NOMO-1 treated with DMSO at 0.1 percent for 48 hours (cell line): ENCODE measurements around the gene CPEB4.

Source experiments
- DNase-seq: peaks from one replicate; lab custom pipeline; 2025; ENCODE audit not compliant: unreplicated experiment; lab: John Stamatoyannopoulos, UW

The CPEB4 gene

DNA sequence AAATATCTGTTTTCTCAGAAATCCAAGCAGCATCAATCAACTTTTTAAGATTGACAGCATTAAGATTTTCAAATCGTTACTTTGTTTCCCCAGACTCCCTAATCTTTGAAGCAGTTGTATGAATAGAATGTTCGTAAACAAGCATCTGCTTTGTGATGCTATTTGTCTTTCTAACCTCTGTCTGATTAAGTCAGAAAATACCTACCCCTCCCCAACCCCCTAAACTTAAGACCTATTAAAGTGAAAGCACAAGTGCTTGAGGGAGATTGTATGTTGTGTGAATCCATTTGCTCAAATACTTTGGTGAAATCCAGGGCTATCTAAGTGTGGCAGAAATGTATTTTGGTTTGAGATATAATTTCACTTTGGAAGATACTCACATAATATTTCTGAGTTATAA is 53.0 kb downstream of the CPEB4 start:
- DNase-seq, result no peak

GRCh38 chr5:173941758-173942401 is 53.7 kb downstream of the CPEB4 start:
- DNase-seq, result no peak

GRCh38 chr5:173944511-173944910 is 56.4 kb downstream of the CPEB4 start:
- no peak for DNase-seq

DNA sequence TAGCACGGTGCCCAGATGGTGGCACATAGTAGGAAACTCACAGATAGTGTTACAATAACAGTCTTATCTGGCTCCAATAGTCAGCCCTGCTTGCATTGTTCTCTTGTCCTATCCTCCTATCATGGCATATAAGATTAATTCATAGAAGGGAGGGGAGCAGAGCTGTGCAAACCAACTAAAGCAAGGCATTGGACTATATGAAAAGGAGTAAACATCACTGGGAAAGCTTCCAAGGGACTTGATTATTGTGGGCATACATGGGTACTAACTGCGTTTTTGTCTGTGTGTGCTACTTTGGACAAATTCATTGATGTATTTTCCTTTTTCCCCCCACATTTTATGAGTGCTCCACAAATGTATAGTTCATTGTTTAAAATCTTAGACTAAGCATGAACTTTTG is 57.0 kb downstream of the CPEB4 start:
- DNase-seq, result no peak

DNA sequence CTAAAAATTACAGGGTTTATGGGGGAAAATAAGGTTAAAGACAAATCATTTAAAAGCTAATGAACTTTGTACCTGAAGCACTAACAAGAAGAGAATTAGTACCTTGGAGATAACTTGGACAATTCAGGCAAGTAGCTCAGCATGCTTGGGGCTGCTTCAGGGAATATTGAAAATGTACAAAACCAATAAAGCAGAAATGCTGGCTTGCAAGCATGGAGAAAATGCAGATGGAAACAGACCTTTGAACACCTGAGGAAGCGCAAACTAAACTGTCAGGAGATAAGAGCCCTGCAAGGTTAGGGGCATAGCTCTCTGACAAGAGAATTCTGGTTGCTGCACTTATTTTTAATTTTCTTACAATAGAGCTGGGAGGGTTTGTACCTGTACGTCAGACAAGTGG is 58.2 kb downstream of the CPEB4 start:
- no peak for DNase-seq

GRCh38 chr5:173950829-173951228 is 62.7 kb downstream of the CPEB4 start:
- DNase-seq, result no peak

GRCh38 chr5:173953528-173954090 is 65.5 kb downstream of the CPEB4 start:
- no peak for DNase-seq

DNA sequence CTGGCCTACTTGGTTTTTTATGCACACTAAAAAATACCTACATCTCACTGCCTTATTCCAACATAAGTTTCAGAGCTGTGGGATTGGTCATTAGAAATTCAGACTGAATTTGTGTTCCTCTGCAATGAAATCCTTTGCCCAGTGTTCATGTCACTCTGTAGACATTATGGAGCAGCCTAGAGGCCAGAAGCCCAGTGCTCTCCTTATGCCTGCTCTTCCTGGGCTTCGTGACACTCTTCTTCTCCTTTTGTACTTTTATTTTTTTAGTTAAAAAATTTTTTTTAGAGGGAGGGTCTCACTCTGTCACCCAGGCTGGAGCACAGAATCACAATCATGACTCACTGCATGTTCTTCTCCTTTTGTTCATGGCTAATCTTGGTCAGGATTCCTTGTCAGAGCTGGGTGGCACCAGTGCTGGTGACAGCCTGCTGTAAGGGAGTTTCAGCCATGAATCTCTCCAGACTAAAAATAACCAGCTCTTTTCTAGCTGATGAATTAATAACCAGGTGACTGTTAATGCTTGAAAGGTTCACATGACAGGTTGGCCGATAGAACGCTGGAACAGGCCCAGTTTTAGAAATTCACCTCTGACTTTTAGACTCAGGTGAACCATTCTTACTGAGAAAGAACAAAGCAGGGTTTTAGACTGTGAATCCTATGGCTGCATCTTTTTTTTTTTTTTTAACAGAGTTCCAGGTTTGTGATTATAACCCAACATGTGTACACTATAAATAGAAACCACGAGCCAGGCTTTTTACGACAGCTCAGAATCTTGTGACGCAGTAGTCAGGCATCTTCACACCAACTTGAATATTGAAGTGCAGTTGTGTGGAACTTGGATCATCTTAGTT is 66.7 kb downstream of the CPEB4 start:
- no peak for DNase-seq

GRCh38 chr5:173960986-173961385 is 72.8 kb downstream of the CPEB4 start:
- DNase-seq, result no peak

GRCh38 chr5:173961418-173961817 is 73.3 kb downstream of the CPEB4 start:
- no peak for DNase-seq

DNA sequence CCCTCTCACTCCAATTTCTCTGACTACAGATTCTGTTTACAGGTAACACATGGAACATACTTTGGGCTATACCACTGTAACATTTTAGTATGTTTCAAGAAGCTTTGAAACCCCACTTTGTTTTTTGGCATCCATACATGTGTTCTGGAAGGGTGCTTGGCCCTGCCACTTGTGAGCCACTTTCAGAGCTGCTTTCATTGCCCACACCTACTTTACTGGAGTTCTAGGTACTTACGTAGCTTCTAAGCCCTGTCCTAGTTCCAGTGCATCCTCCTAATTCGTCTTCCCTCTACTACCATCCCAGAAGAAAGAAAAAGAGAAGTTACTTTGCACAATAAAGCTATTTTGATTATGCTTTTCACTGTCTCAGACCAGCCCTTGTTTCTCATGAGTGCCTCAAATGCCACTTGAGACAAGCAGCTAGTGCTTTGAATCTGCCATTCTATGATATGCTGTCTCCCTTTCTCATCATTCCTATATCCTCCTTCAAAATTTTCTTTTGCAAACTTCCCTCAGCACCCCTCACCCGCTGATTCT is 74.4 kb downstream of the CPEB4 start:
- DNase-seq, result no peak

GRCh38 chr5:173963182-173963838 is 75.2 kb downstream of the CPEB4 start:
- DNase-seq, result no peak

DNA sequence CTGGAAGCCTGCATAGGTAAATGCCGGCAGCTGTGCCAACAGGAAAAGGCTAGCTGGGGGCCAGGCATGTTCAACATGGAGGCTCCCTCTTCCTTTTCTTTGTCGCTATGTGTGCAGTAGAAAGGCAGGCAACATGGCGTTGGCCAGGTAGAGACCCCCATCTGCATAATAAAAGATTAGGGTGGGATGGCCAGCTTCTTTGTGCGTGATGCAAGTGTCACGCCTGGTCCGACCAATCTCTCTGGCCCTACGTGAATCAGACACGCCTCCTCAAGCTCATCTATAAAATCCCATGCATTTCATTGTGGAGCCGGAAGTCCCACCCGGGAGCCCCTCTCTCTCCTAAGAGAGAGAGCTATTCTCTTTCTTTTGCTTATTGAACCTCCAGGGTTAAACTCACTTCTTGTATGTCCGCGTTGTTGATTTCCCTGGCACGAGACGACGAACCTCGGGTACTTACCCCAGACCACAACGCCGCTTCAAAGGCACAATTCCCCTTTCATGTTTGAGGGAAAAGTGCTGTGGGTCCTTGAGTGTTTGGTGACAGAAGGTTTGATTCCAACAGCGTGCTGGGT is 75.8 kb downstream of the CPEB4 start:
- no peak for DNase-seq

GRCh38 chr5:173964506-173964905 is 76.4 kb downstream of the CPEB4 start:
- DNase-seq, result no peak

- no peak for DNase-seq
These were observed 79.1 kb downstream of the CPEB4 start for GRCh38 chr5:173967241-173967640.

DNA sequence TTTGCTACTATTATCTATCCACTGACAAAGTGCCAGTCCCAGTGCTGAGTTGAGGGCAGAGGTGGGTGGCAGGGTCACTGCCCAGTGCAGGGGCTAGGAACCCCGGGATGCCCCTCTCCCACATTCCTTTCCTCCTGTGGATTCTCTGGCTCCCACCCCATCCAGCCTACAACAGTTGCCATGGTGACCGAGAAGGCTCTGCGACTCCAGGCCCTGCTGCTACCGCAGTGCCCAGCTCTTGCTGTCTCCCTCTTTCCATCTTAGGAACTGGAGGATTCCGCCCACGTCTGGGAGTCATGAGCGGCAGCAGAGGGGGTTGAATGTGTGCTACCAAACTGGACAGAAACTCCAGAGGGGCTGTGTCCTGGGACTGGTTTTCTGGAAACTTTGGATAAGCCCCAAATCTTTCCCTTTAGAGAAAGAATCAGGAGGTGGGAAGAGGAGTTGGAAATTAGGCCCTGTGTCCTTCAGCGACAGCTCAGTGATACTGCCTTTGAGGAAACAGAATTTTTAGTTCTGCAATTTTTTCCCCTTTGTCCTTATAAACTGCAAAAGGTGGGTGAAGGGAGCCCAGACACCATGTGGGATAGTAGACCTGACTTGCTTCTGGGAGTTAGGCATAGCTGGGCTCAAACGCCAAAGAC is 80.1 kb downstream of the CPEB4 start:
- no peak for DNase-seq

DNA sequence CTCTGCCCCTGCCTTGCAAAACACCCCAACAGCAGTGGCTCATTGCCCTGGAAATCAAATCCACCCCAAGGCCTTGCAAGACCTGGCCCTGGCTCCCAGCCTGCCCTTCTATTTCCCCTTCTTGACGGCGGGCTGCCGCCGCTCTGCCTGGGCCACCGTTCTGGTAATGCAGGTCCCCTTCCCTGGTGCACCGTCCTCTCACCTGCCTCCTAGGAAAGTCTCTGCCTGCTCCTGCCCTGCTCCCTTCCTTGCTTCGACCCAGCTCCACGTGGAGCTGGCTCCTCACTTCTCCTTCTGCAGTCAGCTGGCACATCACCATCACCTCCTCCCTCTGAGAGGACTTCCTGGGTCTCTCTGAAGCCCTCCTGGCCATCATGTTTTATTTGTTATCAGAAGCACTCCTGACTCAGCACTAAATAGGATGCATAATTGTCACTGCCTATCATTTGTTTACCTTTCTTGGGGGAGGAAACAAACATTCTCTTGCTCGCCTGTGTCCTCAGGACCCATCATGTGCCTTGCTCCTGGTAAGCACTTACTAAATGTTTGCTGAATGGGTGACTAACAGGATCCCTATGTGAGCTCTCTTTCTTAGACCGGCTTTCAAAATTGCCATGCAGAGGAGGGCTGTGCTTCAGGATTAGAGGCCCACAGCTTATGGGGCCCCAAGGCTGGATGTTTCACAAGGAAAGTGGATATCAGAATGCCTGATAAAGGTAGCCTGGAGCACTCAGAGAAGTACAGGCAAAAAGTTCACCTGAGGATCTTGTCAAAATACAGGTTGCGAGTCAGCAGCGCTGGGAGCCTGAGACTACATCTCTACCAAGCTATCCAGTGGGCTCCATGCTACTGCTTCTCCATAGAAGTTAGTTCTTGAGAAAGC is 81.3 kb downstream of the CPEB4 start:
- DNase-seq, result no peak

DNA sequence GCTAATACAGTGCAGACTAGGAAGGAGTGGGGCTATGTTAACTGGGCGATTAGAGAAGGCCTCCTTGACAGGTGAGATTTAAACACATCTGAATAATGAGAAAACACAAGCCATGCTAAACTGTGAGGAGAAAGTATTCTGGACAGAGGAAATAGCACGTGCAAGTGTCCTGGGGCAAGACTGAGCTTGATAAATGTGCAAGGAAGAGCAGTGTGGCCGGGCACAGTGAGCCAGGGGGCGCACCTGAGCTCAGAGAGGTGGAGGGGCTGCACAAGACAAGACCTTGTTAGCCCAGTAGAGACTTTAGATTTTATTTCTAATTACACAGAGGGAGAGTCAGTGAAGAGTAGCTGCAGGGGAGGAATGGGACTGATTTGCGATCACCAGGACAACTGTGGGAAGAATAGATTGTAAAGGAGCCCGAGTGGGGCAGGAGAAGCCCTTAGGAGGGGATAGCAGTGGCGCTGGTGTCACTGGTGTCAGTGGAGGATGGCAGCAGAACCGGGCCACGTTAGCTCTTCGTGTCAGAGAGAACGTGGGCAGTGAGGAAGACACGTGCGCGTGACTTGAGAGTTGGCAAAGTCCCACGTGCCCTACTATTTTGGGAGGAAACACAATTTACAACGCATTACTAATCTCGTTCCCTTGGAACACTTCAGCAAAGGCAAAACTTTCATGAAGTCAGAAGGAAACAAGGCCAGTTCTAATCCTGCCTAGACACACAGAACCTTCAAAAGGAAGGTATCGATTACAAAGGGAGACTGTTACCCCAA is 82.9 kb downstream of the CPEB4 start:
- DNase-seq, result no peak
